NCI-H1105 treated with DMSO at 0.1 percent for 48 hours (cell line): ENCODE data around the gene METTL15.
"Not testable (repeated sequence)": the region's sequence is repeated elsewhere in the genome, so short reads cannot be mapped to it uniquely, and the experiment has no call there.

Source experiments
- DNase-seq: peaks from one replicate; lab custom pipeline; 2025; lab: John Stamatoyannopoulos, UW

The METTL15 gene

DNA sequence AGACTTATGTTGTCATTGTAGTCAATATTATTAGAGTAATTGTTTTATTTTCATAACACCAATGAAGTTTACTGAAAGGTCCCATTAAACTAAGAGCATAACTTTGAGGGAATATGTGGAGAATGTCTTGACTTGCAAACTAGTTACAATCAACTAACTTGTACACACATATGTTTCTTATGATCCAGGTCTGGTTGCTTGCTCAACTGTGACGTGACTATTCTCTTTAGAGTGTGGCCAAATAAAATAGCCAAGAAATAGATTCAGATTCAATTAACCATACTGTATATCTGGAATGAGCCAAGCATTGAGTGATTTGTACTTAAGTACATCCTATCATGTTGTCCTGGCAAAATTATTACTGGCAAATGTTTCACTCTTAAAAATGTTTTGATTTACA is 101.7 kb downstream of the METTL15 start:
- no peak for DNase-seq

GRCh38 chr11:28222063-28222462 is 113.9 kb downstream of the METTL15 start:
- DNase-seq, result not testable (repeated sequence)

- DNase-seq, result no peak
Measured at GRCh38 chr11:28223577-28223976, 115.4 kb downstream of the METTL15 start.

GRCh38 chr11:28223994-28224393 is 115.8 kb downstream of the METTL15 start:
- no peak for DNase-seq

DNA sequence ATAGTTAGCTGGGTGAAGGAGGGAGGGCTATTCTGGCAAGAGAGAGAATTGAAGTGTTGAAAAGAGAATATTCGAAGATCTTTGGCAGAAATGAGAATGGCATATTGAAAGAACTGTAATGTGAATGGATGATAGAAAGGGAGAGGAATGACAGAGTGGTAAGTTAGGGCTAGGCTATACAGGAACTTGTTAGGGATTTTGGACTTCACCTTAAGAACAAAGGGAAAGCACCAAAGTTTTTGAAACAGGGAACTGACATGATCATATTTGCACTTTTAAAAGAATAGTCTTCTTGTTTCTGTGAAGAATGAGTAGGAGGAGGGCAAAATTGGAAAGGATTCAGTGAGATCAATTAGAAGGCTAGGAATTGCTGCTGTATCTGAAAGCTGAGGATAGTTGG is 119.3 kb downstream of the METTL15 start:
- no peak for DNase-seq

DNA sequence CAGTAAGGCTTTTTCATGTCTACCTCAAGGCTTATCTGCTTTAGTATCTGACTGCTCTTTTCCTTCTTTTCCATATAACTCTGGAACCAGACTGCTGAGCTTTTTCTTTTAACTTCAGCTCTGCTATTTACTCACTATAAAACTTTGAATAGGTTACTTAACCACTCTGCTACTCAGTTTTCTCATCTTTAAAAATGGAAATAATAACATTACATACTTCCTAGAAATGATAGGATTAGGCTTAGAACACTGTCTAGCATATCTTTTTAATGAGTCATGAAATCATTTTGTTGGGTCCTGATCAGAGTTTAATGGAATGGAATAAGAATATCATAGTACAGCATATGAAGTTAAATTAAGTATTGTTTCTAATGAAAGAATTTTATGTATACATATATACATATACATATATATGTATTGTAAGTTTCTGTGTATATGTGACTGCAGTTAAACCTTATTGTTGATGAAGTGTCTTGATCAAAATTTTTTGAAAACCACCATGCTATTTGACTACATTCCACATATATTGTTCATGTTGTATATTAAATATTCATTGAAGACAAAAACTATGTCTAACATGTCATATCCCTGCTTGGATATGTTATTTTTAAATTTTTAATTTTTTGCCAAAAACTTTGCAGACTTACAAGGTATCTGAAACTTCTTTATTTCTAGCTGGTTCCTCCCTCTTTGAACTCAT is 120.2 kb downstream of the METTL15 start:
- DNase-seq, result no peak

DNA sequence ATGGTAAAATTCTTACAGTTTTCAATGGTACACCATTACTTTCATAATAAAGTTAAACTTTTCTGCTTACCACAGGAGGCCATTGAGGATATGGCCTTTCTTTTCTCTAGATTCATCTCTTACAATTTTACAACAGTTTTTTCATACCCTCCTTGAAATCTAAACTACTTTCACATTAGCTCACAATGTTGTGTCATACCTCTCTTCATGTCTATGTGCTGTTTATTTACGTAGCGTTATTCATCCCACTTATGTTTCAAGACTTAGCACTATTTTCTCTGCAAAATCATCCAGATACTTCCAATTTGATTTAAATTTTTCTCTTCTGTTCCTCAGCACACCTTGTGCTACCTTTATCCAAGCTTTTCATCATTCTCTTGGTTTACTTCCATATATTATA is 123.3 kb downstream of the METTL15 start:
- no peak for DNase-seq

DNA sequence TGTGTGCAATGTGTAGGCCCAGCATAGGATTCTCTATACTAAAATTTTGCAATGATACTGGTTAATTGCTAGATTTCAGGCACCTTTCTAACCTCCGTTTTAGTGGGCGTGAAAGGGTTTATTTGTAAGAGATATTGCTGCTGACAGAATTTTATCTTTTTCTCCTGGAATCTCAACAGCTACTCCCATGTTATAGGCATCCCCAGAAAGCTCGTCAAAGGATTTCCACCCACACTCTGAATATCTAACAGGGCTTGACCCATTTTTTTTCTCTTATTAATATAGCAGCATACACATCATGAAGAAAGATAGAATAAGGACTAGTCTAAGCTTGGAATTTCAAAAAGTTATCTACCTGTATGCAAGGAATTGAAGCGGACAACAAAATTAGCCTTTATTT is 124.5 kb downstream of the METTL15 start:
- no peak for DNase-seq

- no peak for DNase-seq
Measured at GRCh38 chr11:28241760-28242159, 133.6 kb downstream of the METTL15 start.

GRCh38 chr11:28242596-28242995 is 134.4 kb downstream of the METTL15 start:
- DNase-seq, result no peak

DNA sequence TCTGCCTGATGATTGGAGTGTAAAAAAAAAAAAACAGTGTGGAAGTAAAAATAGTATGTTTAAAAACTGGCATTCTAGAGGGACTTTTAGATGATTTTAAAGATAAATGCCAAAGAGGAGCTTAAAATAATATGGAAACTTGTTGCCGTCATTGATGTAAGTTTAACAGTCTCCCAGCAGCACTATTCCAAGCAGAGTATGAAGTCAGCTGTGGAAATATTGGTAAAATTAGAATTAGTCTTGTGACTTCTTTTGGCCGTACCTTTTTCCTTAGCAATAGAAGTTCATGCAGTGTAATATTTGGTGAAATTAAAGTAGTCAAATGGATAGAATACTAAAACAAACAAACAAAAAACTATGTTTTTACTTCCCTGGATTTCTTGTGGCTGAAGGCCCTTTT is 134.9 kb downstream of the METTL15 start:
- no peak for DNase-seq

GRCh38 chr11:28243581-28243980 is 135.4 kb downstream of the METTL15 start:
- DNase-seq, result no peak

- DNase-seq, result no peak
Measured at GRCh38 chr11:28245131-28245530, 136.9 kb downstream of the METTL15 start.

DNA sequence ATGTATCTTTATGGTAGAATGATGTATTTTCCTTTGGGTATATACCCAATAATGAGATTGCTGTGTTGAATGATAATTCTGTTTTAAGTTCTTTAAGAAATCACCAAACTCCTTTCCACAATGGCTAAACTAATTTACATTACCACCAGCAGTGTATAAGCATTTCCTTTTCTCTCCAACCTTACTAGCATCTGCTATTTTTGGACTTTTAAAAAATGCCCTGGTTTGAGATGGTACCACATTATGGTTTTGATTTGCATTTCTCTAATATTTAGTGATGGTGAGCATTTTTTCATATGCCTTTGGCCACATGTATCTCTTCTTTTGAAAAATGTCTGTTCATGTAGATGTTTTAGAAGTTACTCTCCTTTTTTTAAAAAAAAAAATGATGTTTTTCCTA is 142.0 kb downstream of the METTL15 start:
- DNase-seq, result no peak

DNA sequence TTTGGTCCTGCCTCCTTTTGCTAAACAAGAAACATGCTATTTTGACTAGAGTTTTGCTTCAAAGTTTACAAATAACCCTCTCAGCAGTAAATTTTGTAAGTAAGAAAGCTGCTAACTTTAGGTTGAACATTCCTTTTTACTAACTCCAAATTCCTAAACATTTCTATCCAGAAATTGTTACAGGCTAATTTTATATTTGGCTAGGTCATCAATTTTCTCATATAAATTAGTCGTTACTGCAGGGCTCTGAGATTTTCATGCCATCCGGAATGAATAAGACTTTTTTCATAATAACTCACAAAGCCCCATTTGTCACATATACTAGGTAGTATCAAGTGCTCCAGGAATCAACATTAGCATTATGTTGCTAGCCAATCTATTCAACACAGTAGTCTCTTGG is 143.1 kb downstream of the METTL15 start:
- DNase-seq, result no peak

- no peak for DNase-seq
Measured at GRCh38 chr11:28257761-28258160, 149.6 kb downstream of the METTL15 start.

- no peak for DNase-seq
Measured at GRCh38 chr11:28259177-28259843, 151.1 kb downstream of the METTL15 start.

GRCh38 chr11:28268925-28269324 is 160.7 kb downstream of the METTL15 start:
- no peak for DNase-seq

GRCh38 chr11:28269586-28269985 is 161.4 kb downstream of the METTL15 start:
- no peak for DNase-seq

DNA sequence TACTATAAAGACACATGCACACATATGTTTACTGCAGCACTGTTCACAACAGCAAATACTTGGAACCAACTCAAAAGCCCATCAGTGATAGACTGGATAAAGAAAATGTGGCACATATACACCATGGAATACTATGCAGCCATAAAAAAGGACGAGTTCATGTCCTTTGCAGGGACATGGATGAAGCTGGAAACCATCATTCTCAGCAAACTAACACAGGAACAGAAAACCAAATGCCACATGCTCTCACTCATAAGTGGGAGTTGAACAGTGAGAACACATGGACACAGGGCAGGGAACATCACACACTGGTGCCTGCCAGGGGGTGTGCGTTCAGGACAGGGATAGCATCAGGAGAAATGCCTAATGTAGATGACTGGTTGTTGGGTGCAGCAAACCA is 164.1 kb downstream of the METTL15 start:
- DNase-seq, result not testable (repeated sequence)

GRCh38 chr11:28274216-28274615 is 166.0 kb downstream of the METTL15 start:
- DNase-seq, result no peak

DNA sequence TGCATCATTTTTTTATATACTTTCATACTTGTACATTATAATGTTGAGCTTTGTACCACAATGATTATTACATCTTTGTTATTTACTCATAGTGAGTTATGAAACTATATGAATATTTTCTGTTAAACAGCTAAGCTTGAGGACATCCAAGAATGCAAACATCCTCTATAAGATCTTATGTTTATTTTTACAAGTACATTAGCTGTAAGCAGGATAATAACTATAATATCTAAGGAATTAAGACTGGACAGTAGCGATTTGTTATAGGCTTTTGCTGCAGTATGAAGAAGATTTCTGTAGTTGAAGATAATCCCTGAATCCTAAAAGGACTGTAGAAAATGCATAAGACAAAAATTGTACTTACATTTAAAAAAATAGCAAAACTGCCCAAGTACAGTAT is 176.0 kb downstream of the METTL15 start:
- DNase-seq, result no peak

GRCh38 chr11:28289444-28289843 is 181.3 kb downstream of the METTL15 start:
- DNase-seq, result no peak

GRCh38 chr11:28290995-28291394 is 182.8 kb downstream of the METTL15 start:
- not testable (repeated sequence) for DNase-seq
